C4-2B (cell line): ENCODE results near the gene VAMP7.
"Not testable (repeated sequence)": the region's sequence is repeated elsewhere in the genome, so short reads cannot be mapped to it uniquely, and the experiment has no call there.

Experiments
- H3K27ac ChIP-seq: fragments of 450-650 bp; 2 replicates; pipeline ENCODE4 v1.5.1; 2017
- ZFX ChIP-seq: fragments of 450-650 bp; IDR thresholded peaks from 2 replicates; pipeline ENCODE4 v1.6.1; 2017
- TF ChIP-seq, protein P1 (sequence below): fragments of 450-650 bp; conservative IDR thresholded peaks from 2 replicates; pipeline ENCODE4 v1.5.1; 2017; ENCODE audit warnings: mild to moderate bottlenecking

The VAMP7 gene

DNA sequence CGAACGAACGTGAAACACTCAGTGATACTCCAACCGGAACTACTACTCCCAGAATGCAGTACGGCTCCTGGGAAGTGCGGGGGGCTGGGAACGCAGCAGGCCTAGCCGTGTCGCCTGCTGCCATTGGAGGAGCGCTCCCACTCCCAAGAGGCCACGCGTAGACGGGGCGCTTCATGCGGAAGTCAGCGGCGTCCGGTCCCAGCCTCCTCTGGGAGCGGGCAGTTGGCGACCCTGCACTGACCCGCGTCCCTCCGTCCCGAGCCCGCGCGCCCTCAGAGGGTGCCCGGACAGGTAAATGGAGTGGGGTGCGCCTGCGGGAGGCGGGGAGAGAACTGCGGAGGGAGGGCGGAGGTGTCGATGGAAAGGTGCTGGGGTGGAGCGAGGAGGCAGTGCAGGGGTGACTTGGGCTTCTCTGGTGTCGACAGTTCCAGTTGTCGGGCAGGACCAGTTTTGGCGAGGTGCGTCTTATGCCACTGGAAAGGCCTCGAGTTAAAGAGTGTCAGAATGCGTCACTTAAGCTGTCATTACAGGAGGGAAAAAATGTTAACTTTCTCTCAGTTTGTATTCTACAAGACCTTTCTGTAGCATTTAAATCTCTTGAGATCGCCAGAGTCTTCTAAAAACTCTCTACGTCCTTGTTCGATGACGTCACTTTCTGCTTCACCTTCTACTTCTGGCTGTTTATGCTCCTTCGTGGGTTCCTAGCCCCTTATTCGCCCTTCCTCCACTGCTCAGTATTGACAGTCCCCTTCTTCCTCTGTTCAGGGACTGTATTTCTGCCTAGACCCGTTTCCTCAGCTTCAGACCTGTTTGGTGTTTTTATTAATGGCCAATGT is at the start of gene VAMP7:
VAMP7 (plus strand) TSS at position 188 of the 836 bp plus-strand sequence. CDS start 8,122 bp downstream, outside the sequence.
- no peak for TF ChIP-seq ZFX
- TF ChIP-seq, protein P1, sequence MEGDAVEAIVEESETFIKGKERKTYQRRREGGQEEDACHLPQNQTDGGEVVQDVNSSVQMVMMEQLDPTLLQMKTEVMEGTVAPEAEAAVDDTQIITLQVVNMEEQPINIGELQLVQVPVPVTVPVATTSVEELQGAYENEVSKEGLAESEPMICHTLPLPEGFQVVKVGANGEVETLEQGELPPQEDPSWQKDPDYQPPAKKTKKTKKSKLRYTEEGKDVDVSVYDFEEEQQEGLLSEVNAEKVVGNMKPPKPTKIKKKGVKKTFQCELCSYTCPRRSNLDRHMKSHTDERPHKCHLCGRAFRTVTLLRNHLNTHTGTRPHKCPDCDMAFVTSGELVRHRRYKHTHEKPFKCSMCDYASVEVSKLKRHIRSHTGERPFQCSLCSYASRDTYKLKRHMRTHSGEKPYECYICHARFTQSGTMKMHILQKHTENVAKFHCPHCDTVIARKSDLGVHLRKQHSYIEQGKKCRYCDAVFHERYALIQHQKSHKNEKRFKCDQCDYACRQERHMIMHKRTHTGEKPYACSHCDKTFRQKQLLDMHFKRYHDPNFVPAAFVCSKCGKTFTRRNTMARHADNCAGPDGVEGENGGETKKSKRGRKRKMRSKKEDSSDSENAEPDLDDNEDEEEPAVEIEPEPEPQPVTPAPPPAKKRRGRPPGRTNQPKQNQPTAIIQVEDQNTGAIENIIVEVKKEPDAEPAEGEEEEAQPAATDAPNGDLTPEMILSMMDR, result no peak
- peak within 1 kb of the TSS; percentile 73 for H3K27ac ChIP-seq

DNA sequence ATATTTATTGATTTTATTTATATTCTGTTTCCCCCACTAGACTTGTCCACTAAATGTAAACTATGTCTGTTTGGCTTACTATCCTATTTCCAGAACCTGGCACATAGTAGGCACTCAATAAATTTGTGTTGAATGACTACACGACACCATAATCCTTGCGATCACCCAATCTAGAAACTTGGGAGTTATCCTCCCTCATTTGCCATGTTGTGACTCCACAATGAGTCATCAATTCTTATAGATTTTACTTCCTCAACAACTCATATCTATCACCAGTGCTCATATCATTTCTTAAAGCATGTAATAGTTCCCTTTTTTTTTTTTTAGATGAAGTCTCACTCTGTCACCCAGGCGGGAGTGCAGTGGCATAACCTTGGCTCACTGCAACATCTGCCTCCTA is 39.9 kb upstream of the VAMP7 start:
- TF ChIP-seq, protein P1, result no peak
- no peak for TF ChIP-seq ZFX
- no peak overlapping the region for H3K27ac ChIP-seq

GRCh38 chrX:155851786-155852185 is 29.4 kb upstream of the VAMP7 start:
- H3K27ac ChIP-seq, result not testable (repeated sequence)

GRCh38 chrX:155857561-155857960 is 23.6 kb upstream of the VAMP7 start:
- no peak overlapping the region for H3K27ac ChIP-seq
- TF ChIP-seq, protein P1, result peak; percentile 57
- no peak for TF ChIP-seq ZFX

DNA sequence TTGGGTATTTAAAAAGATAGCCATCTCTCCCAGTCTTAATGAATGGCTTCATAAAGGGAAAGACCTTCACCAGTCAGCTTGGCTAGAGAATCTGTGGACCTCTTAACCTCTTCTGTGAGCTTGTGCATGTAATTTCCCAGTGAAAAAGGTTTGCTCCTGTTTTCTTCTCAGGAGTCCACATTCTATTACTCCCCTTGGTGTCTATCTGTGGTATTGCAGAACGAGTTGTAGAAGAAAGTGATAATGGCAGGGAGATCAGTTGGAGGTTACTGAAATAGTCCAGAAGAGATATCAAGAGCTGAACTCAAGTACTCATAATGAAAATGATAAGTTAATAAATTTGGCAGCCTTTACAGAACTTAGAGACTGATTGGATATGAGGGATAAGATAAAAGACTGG is 16.5 kb upstream of the VAMP7 start:
- TF ChIP-seq ZFX, result no peak
- TF ChIP-seq, protein P1, result peak; percentile 22; the same call in 1 of the 2 replicates
- H3K27ac ChIP-seq, result no peak overlapping the region

DNA sequence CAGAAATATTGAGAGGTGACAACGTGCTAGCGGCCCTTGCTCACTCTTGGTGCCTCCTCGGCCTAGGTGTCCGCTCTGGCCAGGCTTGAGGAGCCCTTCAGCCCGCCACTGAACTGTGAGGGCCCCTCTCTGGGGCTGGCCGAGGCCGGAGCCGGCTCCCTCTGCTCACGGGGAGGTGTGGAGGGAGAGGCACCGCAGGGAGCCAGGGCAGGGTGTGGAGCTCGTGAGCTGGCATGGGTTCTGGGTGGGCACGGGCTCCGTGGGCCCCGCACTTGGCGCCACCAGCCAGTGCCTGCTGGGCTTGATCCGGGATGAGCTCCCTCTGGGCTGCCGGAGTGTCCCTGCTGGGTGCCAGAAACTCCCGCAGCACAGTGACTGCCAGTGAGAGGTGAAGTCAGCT is 16.0 kb upstream of the VAMP7 start:
- no peak overlapping the region for H3K27ac ChIP-seq
- TF ChIP-seq ZFX, result no peak
- TF ChIP-seq, protein P1, result no peak

DNA sequence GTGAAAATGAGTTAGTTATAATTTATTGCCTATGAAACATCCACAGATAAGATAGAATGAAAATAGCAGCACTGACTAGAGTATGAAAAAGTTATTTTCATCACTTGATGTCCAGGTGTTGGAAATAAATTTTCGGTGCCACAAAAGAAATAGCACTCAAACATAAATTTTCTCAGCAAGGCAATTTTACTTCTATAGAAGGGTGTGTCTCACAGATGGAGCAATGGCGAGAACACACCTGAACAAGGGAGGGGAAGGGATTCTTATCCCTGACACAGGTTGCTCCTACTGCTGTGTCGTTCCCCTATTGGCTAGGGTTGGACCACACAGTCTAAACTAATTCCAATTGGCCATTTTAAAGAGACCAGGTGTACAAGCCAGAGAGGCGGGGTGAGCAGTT is 13.3 kb upstream of the VAMP7 start:
- H3K27ac ChIP-seq, result no peak overlapping the region
- no peak for TF ChIP-seq ZFX
- TF ChIP-seq, protein P1, result no peak

- TF ChIP-seq, protein P1, result no peak
- no peak for TF ChIP-seq ZFX
- H3K27ac ChIP-seq, result no peak overlapping the region
These were observed 10.2 kb upstream of the VAMP7 start for GRCh38 chrX:155870958-155871357.
